HepG2 (cell line): Measurements from ENCODE around the gene IL24. TPM values are rescaled to one million over a fixed set of nuclear protein-coding genes. Genes with fewer than 3 reads are reported as not detected.
A peak's percentile ranks its signal among the peaks of the same experiment; 100 is the strongest.

Source experiments
- ATAC-seq: fragments of 200-7000 bp; cut with Tn5 transposase; 3 replicates; pipeline ENCODE4 v1.9.1; 2020; ENCODE audit warnings: mild to moderate bottlenecking, moderate library complexity
- BruUV-seq: library from RNA; stranded (reverse); fragments of 400-500 nt; replicated peaks from 2 replicates; lab custom pipeline; 2021; lab: Mats Ljungman, UMichigan
- CTCF ChIA-PET: fragments of 300-600 bp; formaldehyde crosslinking; extraction: SDS; loops from one replicate; lab custom pipeline; 2021; ENCODE audit warnings: low total read pairs, inconsistent platforms, low intra/inter-chr PET ratio; lab: Yijun Ruan, JAX
- POLR2A ChIA-PET: fragments of 350-600 bp; sonication (Branson Sonifier 250); formaldehyde crosslinking; loops from one replicate; lab custom pipeline; 2020; ENCODE audit warnings: antibody characterized with exemption, inconsistent platforms; lab: Yijun Ruan, JAX
- DNase-seq: peaks from one replicate; pipeline ENCODE4 v3.0.0-alpha.2; 2015; ENCODE audit warnings: low spot score
- FAIRE-seq: peaks from 3 replicates; lab custom pipeline; 2011; peaks lifted over from hg19 to GRCh38; lab: Jason Lieb, UNC
- H2AFZ ChIP-seq: one replicate; pipeline ENCODE4 v1.6.1; 2011; ENCODE audit warnings: low read length, inconsistent platforms
- H3K27ac ChIP-seq: fragments of 300-600 bp; 3 replicates; pipeline ENCODE4 v1.8.0; 2011; ENCODE audit warnings: mixed run types, mild to moderate bottlenecking, mixed read lengths, low read length, inconsistent platforms; ENCODE audit not compliant: insufficient read depth; ENCODE audit errors: extremely low read length
- H3K27me3 ChIP-seq, 2 experiments: fragments of 200-600 bp in 1 of 2; 2 replicates in 1 of 2; 3 replicates in 1 of 2; pipeline versions ENCODE4 v1.6.0 to v1.8.0; 2011; ENCODE audit warnings: low read length in 2 of 2, mild to moderate bottlenecking in 2 of 2, moderate library complexity in 2 of 2, inconsistent platforms in 1 of 2; ENCODE audit not compliant: insufficient read depth in 2 of 2, control insufficient read depth in 1 of 2
- H3K36me3 ChIP-seq, 2 experiments: fragments of 200-600 bp in 1 of 2; replicated peaks in 1 of 2; 2 replicates in 1 of 2; 3 replicates in 1 of 2; pipeline versions ENCODE4 v1.5.1 to v1.8.0; 2011; ENCODE audit warnings: low read length in 2 of 2, inconsistent platforms in 1 of 2; ENCODE audit not compliant: insufficient read depth in 2 of 2, control insufficient read depth in 1 of 2
- H3K4me1 ChIP-seq: 2 replicates; pipeline ENCODE4 v1.5.1; 2012; ENCODE audit warnings: low read length, inconsistent platforms; ENCODE audit not compliant: insufficient read depth
- H3K4me2 ChIP-seq: 2 replicates; pipeline ENCODE4 v1.6.0; 2011; ENCODE audit warnings: low read depth, low read length, inconsistent platforms
- H3K4me3 ChIP-seq, 3 experiments: fragments of 200-600 bp in 1 of 3; sonication (generic), shearing (Covaris generic) in 1 of 3; replicated peaks in 1 of 3; 2 replicates each; pipeline ENCODE4 v1.5.1; 2011 to 2016; ENCODE audit warnings: low read length in 3 of 3, inconsistent platforms in 2 of 3, low read depth in 2 of 3, mild to moderate bottlenecking in 2 of 3, control low read depth in 1 of 3, mixed read lengths in 1 of 3; ENCODE audit not compliant: insufficient read depth in 1 of 3
- H3K79me2 ChIP-seq: one replicate; pipeline ENCODE4 v1.6.1; 2011; ENCODE audit warnings: low read length, inconsistent platforms; ENCODE audit not compliant: insufficient read depth
- H3K9ac ChIP-seq: 2 replicates; pipeline ENCODE4 v1.6.0; 2011; ENCODE audit warnings: mild to moderate bottlenecking, low read depth, low read length, inconsistent platforms; ENCODE audit not compliant: insufficient read depth
- H3K9me3 ChIP-seq: 2 replicates; pipeline ENCODE4 v1.5.1; 2012; ENCODE audit warnings: mild to moderate bottlenecking, low read length
- H4K20me1 ChIP-seq: 2 replicates; pipeline ENCODE4 v1.6.0; 2011; ENCODE audit warnings: inconsistent platforms, mild to moderate bottlenecking, low read length, moderate library complexity; ENCODE audit not compliant: insufficient read depth
- CEBPZ ChIP-seq: IDR thresholded peaks from 2 replicates; pipeline ENCODE4 v1.6.1; 2012; ENCODE audit warnings: low read length, improper control_type of control experiment
- CENPBD1 ChIP-seq: sonication (generic); formaldehyde crosslinking; IDR thresholded peaks from 2 replicates; pipeline ENCODE4 v1.8.0; 2022; ENCODE audit warnings: missing genetic modification reagents, low read depth, mild to moderate bottlenecking, borderline replicate concordance
- GABPA ChIP-seq, 2 experiments: IDR thresholded peaks; 2 replicates each; pipeline ENCODE4 v1.6.1; 2011 to 2016; ENCODE audit warnings: low read depth in 2 of 2, low read length in 1 of 2, missing biosample characterization in 1 of 2, missing genetic modification characterization in 1 of 2
- HOXA3 ChIP-seq: sonication (generic); formaldehyde crosslinking; IDR thresholded peaks from 2 replicates; pipeline ENCODE4 v1.5.0; 2020; ENCODE audit warnings: missing genetic modification reagents
- ISX ChIP-seq: sonication (generic); formaldehyde crosslinking; conservative IDR thresholded peaks from 2 replicates; pipeline ENCODE4 v1.5.0; 2020; ENCODE audit warnings: missing genetic modification reagents
- MNT ChIP-seq: fragments of 450-650 bp; IDR thresholded peaks from 2 replicates; pipeline ENCODE4 v1.6.1; 2016
- NR2F2 ChIP-seq: IDR thresholded peaks from 2 replicates; pipeline ENCODE4 v1.6.1; 2012; ENCODE audit warnings: low read depth, inconsistent platforms, borderline replicate concordance
- REPIN1 ChIP-seq: sonication (generic); formaldehyde crosslinking; IDR thresholded peaks from 2 replicates; pipeline ENCODE4 v1.8.0; 2022; ENCODE audit warnings: missing genetic modification reagents, low read depth, mild to moderate bottlenecking, borderline replicate concordance
- ZFAT ChIP-seq: sonication (generic); formaldehyde crosslinking; conservative IDR thresholded peaks from 2 replicates; pipeline ENCODE4 v1.8.1; 2023; ENCODE audit warnings: missing genetic modification reagents, inconsistent platforms
- ZNF121 ChIP-seq: sonication (generic); formaldehyde crosslinking; IDR thresholded peaks from 2 replicates; pipeline ENCODE4 v1.5.0; 2020; ENCODE audit warnings: mild to moderate bottlenecking, missing genetic modification reagents
- ZNF160 ChIP-seq: sonication (generic); formaldehyde crosslinking; IDR thresholded peaks from 2 replicates; pipeline ENCODE4 v1.8.0; 2022; ENCODE audit warnings: mild to moderate bottlenecking, inconsistent platforms, missing genetic modification reagents
- WGBS: methylation state at CpG from one replicate; pipeline ENCODE4 v1.1.6; 2017; ENCODE audit warnings: low lambda C conversion rate; 5-methylcytosine and 5-hydroxymethylcytosine counted together
- in situ Hi-C: cut with HindIII; loops from 2 replicates; pipeline ENCODE4 v1.10.0; 2017; ENCODE audit warnings: low pct_unique_long_range_greater_than_20kb; ENCODE audit not compliant: extremely low pct_ligation_motif_present
- intact Hi-C: fragments of 100-400 bp; cut with micrococcal nuclease; formaldehyde crosslinking; loops from one replicate; pipeline ENCODE4 v1.10.0; 2022; ENCODE audit not compliant: unreplicated experiment
- polyA plus RNA-seq, 8 experiments: library from polyadenylated mRNA; depleted of rRNA in 3 of 8; stranded (reverse) in 7 of 8; unstranded in 1 of 8; fragments of >200 nt; fragmentation: Illumina TruSeq in 4 of 8; extraction: Trizol in 4 of 8; gene quantifications; 2 replicates each; pipeline versions ENCODE4 v1.2.1 to v1.2.3, GENCODE V29; 2011 to 2016; ENCODE audit warnings: low read depth in 4 of 8, missing spikeins in 1 of 8, mixed read lengths in 1 of 8; ENCODE audit not compliant: insufficient read depth in 1 of 8
- total RNA-seq, 5 experiments: library from RNA; depleted of rRNA; stranded (reverse); fragments of >200 nt; fragmentation: Illumina TruSeq; extraction: Trizol; gene quantifications; 2 replicates each; pipeline ENCODE4 v1.2.3, GENCODE V29; 2016; ENCODE audit warnings: low read depth in 1 of 5

IL24 gene
- total and polyA plus RNA-seq, 2 of the 13 experiments (the other 11 are each of a cell fraction or from before 2014, with no cell fraction given): not detected

- no TSS peak for BruUV-seq
- TF ChIP-seq NR2F2 (no peak), REPIN1 (CRISPR knock-in tag) (no peak), MNT (peak; percentile 15; the same call in 1 of the 2 replicates)
- POLR2A ChIA-PET: no interaction called here
These were observed 46.8 kb upstream of the IL24 start for GRCh38 chr1:206850401-206850800.

GRCh38 chr1:206851341-206852010 lies 45.8 kb upstream of the IL24 start:
- intact Hi-C loops (no loop called here), in situ Hi-C loops (no loop called here)
- ChIA-PET CTCF (no interaction called here), POLR2A (no interaction called here)
- ATAC-seq (no peak), DNase-seq (no peak), FAIRE-seq (no peak)
- H3K9ac ChIP-seq: no peak overlapping the region
- no peaks in the 10 kb centered on the region for H3K79me2 ChIP-seq
- H4K20me1 ChIP-seq: no peaks in the 10 kb centered on the region
- H2AFZ ChIP-seq: no peak overlapping the region
- no peaks in the 10 kb centered on the region for H3K4me1 ChIP-seq
- no TSS peak for BruUV-seq
- WGBS: 15% methylated on average over 5 of the region's 5 CpGs
- no peak overlapping the region for H3K4me3 ChIP-seq
- H3K36me3 ChIP-seq: no peaks in the 10 kb centered on the region
- H3K27ac ChIP-seq: no peak overlapping the region
- peaks cover 2 to 5% of the 10 kb centered on the region in 2 experiments; a peak in 1 of 5 replicates for H3K27me3 ChIP-seq
- H3K4me2 ChIP-seq: no peak overlapping the region
- H3K9me3 ChIP-seq: no peaks in the 10 kb centered on the region; the same call in 1 of the 2 replicates
- no peak for TF ChIP-seq ZFAT (CRISPR knock-in tag)
- no peak for TF ChIP-seq HOXA3 (CRISPR knock-in tag)
- TF ChIP-seq GABPA (IDR thresholded peaks at IDR 0.05; ENCODE audit: low read depth, low read length): no peak
- no peak for TF ChIP-seq GABPA (CRISPR knock-in tag; IDR thresholded peaks at IDR 0.05; ENCODE audit: low read depth)
- no peak for TF ChIP-seq ISX
- no peak for TF ChIP-seq CENPBD1 (CRISPR knock-in tag)
- TF ChIP-seq ZNF121 (CRISPR knock-in tag): no peak
- no peak for TF ChIP-seq CEBPZ
- TF ChIP-seq ZNF160 (CRISPR knock-in tag): no peak

More at GRCh38 chr1:206850401-206850800, 46.8 kb upstream of the IL24 start:
- peaks cover 2 to 9% of the 10 kb centered on the region in 2 experiments; a peak in 3 of 5 replicates for H3K27me3 ChIP-seq
- in situ Hi-C loops: no loop called here
- intact Hi-C loops: no loop called here
- H3K79me2 ChIP-seq: no peaks in the 10 kb centered on the region
- ATAC-seq (no peak), DNase-seq (no peak), FAIRE-seq (no peak)
- H3K27ac ChIP-seq: no peak overlapping the region
- no peak overlapping the region for H2AFZ ChIP-seq
- 3% methylated on average over 2 of the region's 2 CpGs for WGBS
- CTCF ChIA-PET: no interaction called here
- H4K20me1 ChIP-seq: no peaks in the 10 kb centered on the region
- H3K9me3 ChIP-seq: no peaks in the 10 kb centered on the region; the same call in 1 of the 2 replicates
- H3K4me1 ChIP-seq: no peaks in the 10 kb centered on the region
- H3K4me2 ChIP-seq: no peak overlapping the region
- H3K4me3 ChIP-seq: no peak overlapping the region
- no peak overlapping the region for H3K9ac ChIP-seq
- no peaks in the 10 kb centered on the region for H3K36me3 ChIP-seq
